ENCODE data around the gene SYF2.
"Not testable (repeated sequence)": the region's sequence is repeated elsewhere in the genome, so short reads cannot be mapped to it uniquely, and the experiment has no call there.

SYF2 gene

GRCh38 chr1:25232027-25232865, at the start of gene SYF2:
Gene SYF2 (minus strand): TSS chr1:25232502. CDS start chr1:25232467, 35 bp downstream.
- no peak for TF ChIP-seq CTCF (IDR thresholded peaks at IDR 0.05; ENCODE audit: insufficient read depth, low read length, missing control alignments)
- peak; percentile 62 for DNase-seq (ENCODE audit: low read depth, low spot score)
- H3K4me3 ChIP-seq (ENCODE audit: low read depth, low read length): peak within 1 kb of the TSS; percentile 99
- POLR2A ChIA-PET: interaction anchor here (0.6 to 3.1 kb wide), 10 partner anchors 9 to 116 kb away, joined by 3 to 40 read pairs (median 4); partner anchors contain the start of gene RSRP1
- CTCF ChIA-PET: interaction anchor here (1.0 to 2.6 kb wide), 6 partner anchors 13 to 385 kb away, joined by 3 to 17 read pairs (median 3); no protein-coding TSS in a partner anchor

DNA sequence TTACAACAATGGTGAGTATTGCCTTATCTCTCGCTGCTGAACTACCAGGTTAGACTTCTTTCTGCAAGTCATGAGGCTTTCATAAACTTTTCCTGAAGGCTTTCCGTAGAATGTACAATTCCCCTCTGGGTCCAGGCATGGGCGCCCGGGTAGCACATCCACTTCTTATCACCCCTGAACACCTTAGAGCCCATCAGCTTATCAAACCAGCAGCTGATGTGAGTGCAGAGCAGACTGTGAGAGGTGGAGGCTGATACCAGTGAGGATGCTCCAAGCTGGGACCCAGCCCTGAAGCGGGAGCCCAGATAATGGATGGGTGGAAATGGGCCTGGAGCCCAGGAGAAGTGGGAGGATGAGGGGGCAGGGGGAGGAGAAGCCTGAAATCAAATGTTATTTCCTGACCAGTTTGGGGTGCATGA, 47.4 kb upstream of the SYF2 start:
- H3K4me3 ChIP-seq (ENCODE audit: low read depth, low read length); CTCF ChIA-PET; POLR2A ChIA-PET; DNase-seq (ENCODE audit: low read depth, low spot score): not testable (repeated sequence)

DNA sequence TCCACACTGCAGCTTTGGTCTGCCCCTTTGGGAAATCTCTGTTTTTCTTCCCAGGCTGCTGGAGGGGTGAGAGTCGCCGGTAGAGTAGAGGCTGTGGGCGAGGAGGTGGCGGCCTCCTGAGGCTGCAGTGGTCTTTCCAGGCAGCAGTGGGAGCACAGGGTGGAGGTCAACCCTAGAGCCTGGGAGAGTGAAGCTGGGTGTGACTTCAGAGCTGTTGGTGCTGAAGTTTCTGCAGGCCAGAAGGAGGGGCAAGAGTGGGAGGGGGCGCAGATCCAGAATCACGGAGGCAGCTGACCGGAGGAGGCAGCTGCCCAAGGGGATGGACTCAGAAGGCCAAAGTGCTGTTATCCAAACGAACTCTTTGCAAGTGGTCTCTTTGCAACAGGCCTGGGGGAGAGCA, 46.5 kb upstream of the SYF2 start:
- POLR2A ChIA-PET; H3K4me3 ChIP-seq (ENCODE audit: low read depth, low read length); CTCF ChIA-PET; DNase-seq (ENCODE audit: low read depth, low spot score): not testable (repeated sequence)

DNA sequence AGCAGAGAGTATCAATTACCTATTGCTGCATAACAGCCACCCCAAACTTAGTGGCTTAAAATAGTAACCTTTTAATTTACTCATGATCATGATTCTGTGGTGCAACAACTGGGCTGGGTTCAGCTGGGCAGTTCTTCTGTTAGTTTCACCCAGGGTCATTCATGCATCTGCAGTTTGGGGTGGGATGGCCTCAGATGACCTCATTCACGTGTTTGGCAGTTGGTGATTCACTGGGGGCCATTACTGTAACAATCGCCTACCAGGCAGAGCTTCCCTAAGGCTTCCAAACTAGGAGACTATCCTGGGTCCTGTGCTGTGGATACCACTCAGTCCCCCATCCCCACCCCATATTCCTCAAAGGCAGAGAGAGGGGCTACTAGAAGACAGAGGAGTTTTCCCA, 46.1 kb upstream of the SYF2 start:
- CTCF ChIA-PET; DNase-seq (ENCODE audit: low read depth, low spot score); POLR2A ChIA-PET; H3K4me3 ChIP-seq (ENCODE audit: low read depth, low read length): not testable (repeated sequence)

- H3K4me3 ChIP-seq (ENCODE audit: low read depth, low read length); CTCF ChIA-PET; DNase-seq (ENCODE audit: low read depth, low spot score); POLR2A ChIA-PET: not testable (repeated sequence)
Observed at GRCh38 chr1:25277295-25277694, 45.0 kb upstream of the SYF2 start.

DNA sequence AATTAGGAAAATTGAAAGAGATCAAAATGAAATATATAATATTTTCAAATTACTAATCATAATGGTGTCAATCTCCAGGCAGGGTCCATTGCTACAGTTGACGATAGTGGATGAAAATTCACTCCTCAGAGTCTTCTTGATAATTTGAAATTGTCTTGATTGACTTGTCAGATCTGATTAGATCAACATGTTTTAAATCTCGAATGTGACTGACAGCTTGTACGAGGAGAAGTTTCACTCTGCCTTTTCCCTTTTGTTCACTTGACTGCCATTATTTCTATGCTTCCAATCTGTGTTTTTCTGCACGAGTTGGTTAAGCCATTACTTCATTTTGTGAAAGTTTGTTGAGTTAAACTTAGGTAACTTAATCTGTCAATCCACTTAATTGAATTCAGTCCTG, 43.3 kb upstream of the SYF2 start:
- DNase-seq (ENCODE audit: low read depth, low spot score); H3K4me3 ChIP-seq (ENCODE audit: low read depth, low read length); CTCF ChIA-PET; POLR2A ChIA-PET: not testable (repeated sequence)

GRCh38 chr1:25272238-25272637, 39.9 kb upstream of the SYF2 start, which contains the start of gene RHD:
Gene RHD (plus strand): TSS chr1:25272509. CDS start chr1:25272548, 39 bp downstream.
- H3K4me3 ChIP-seq (ENCODE audit: low read depth, low read length); DNase-seq (ENCODE audit: low read depth, low spot score); CTCF ChIA-PET; POLR2A ChIA-PET: not testable (repeated sequence)

DNA sequence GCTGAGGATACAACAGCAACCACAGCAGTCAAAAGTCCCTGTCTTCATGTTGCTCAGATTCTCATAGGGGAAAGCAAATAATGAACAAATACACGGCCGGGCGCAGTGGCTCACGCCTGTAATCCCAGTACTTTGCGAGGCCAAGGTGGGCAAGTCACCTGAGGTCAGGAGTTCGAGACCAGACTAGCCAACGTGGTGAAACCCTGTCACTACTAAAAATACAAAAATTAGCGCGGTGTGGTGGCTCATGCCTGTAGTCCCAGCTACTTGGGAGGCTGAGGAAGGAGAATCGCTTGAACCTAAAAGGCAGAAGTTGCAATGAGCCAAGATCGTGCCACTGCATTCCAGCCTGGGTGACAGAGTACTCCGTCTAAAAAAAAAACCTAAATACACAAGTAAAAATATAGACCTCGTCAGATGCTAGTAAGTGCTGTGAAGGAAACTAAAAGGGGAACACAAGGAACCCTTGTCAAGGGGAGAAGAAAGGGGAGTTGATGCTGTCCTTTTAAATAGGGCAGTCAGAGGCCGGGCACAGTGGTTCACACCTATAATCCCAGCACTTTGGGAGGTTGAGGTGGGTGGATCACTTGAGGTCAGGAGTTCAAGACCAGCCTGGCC, 36.0 kb upstream of the SYF2 start:
- CTCF ChIA-PET; DNase-seq (ENCODE audit: low read depth, low spot score); POLR2A ChIA-PET: not testable (repeated sequence)
- peak overlapping the region; percentile 12 for H3K4me3 ChIP-seq (ENCODE audit: low read depth, low read length)

- POLR2A ChIA-PET; DNase-seq (ENCODE audit: low read depth, low spot score); CTCF ChIA-PET: not testable (repeated sequence)
- peak overlapping the region; percentile 60 for H3K4me3 ChIP-seq (ENCODE audit: low read depth, low read length)
Observed at GRCh38 chr1:25267288-25268142, 35.2 kb upstream of the SYF2 start.

GRCh38 chr1:25266554-25267287, 34.4 kb upstream of the SYF2 start:
- POLR2A ChIA-PET; CTCF ChIA-PET; DNase-seq (ENCODE audit: low read depth, low spot score): not testable (repeated sequence)
- H3K4me3 ChIP-seq (ENCODE audit: low read depth, low read length): peak overlapping the region; percentile 56

- POLR2A ChIA-PET; CTCF ChIA-PET; DNase-seq (ENCODE audit: low read depth, low spot score); H3K4me3 ChIP-seq (ENCODE audit: low read depth, low read length): not testable (repeated sequence)
Observed at GRCh38 chr1:25260336-25260735, 28.0 kb upstream of the SYF2 start.
